GM12874 (cell line): ENCODE data around the gene KHNYN.

Experiments used
- CTCF ChIP-seq: IDR thresholded peaks from 2 replicates; pipeline ENCODE4 v1.5.1; 2011; ENCODE audit warnings: low read depth, mild to moderate bottlenecking, control low read depth, low read length, moderate library complexity; ENCODE audit not compliant: insufficient read depth

KHNYN gene

DNA sequence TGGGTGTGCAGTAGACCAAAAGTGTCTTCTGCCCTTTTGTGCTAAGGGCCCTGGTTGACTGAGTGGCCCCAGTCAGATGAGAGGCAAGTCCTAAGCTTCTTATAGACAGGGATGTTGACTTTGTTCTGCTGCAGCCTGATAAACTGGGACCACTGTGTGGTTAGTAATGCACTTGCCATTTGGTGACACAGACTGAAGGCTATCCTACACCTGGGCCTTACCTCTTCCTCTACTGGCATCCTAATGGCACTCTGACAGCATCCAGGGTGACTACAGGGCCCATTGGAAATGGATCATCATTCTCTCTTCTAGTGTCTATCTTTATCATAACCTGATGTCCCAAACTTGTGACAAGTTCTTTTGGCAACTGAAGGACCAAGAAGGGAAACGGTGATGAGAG lies 9.5 kb downstream of the KHNYN start:
- no peak for TF ChIP-seq CTCF

- no peak for TF ChIP-seq CTCF
Observed at GRCh38 chr14:24439830-24440605, 10.3 kb downstream of the KHNYN start.

DNA sequence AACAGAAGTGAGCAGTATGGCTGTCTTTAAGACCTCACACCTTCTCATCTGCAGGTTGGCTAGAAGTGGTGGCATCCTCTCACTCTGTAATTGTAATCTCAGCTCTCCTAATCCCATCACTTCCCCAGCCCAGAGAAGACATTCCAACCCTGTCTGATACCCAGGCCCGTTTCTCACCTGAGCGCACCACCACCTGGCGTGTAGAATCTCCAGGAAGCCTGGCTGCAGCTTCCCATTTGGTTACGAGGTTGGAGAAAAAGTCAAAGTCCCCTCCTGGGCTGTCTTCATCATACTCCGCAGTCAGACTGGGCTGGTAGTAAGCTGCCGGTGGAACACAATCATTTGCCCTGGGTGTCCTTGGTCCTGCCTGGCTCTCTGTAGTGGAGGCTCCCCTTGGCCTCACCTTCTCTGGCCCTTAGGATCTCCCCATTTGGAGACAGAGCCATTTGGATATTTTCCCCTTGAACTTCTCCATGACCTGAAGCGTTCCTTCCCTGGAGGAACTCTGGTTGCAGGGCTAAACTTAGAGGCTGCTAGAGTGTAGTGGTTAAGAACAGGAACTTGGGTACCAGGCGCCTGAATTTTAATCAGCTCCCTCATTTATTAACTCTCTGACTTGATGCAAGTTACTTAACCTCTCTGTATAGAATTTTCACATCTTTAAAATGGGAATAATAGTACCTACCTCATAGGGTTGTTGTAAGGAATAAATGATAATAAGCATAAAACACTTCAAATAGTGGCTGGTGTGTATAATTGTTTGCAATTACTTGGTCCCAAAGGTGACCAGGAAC lies 11.0 kb downstream of the KHNYN start:
- TF ChIP-seq CTCF: no peak

GRCh38 chr14:24441485-24441884 lies 11.7 kb downstream of the KHNYN start:
- no peak for TF ChIP-seq CTCF

- TF ChIP-seq CTCF: no peak
Observed at GRCh38 chr14:24441904-24442239, 12.1 kb downstream of the KHNYN start.

DNA sequence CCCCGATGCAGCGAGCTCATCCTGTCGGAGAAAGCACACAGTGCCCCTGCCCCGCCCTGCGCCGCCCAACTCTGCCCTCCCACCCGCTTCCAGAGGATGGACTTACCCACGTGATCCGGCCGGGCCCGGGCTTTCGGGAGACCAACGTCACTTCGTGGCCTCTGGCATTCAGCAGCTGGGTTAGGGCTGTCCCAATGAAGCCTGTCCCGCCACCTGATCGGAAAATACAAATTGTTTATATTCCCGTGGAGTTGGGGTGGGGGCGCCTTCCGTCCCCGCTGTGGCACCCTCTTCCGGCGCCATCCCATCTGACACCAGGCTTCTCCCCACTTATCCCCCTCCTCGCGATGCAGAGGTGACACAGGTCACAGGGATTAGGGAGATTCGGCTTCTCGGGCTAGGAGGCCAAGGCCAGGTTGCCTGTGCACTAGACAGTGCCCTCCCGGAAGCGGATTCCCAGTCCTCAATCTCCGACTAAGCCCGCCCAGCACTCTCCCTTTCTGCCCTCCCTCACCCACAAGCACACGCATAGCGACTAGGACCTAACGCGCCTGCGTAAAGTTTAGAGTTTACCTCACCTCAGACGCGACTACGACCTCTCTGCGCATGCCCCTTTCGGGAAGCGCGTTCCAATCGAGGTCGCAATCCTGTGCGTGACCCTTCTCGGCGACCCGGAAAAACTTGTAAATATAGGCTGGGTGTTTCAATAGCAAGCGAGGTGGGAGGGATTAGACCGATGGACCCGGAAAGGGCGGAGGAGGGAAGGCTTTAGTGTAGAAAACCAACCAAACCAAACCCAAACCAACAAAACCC lies 12.7 kb downstream of the KHNYN start, which contains the start of gene SDR39U1:
Gene SDR39U1, minus strand, starts transcription at position 537 of the 813 bp plus-strand sequence. Its CDS starts 7 bp downstream, at position 530.
- TF ChIP-seq CTCF: no peak
